CD4-positive, alpha-beta T cell (primary cell): ENCODE data around the gene INPP5B. TPM values are rescaled to one million over a fixed set of nuclear protein-coding genes. Genes with fewer than 3 reads are reported as not detected.

ENCODE experiments used
- ATAC-seq: fragments of 200-7000 bp; cut with Tn5 transposase; one replicate; pipeline ENCODE4 v1.10.0; 2022; ENCODE audit warnings: mild to moderate bottlenecking; ENCODE audit not compliant: poor library complexity
- CTCF ChIA-PET: fragments of 350-600 bp; sonication (Branson Sonifier 250); formaldehyde crosslinking; loops from one replicate; lab custom pipeline; 2021; ENCODE audit warnings: antibody characterized with exemption, inconsistent platforms; lab: Charles Lee
- POLR2A ChIA-PET: fragments of 350-600 bp; sonication (Branson Sonifier 250); formaldehyde crosslinking; loops from one replicate; lab custom pipeline; 2021; ENCODE audit warnings: antibody characterized with exemption, inconsistent platforms; lab: Charles Lee
- DNase-seq, 14 experiments: peaks; one replicate each; pipeline ENCODE4 v3.0.0-alpha.2; 2013 to 2020; ENCODE audit warnings: mixed read lengths in 2 of 14
- H3K27ac ChIP-seq, 2 donors: one replicate each; pipeline versions ENCODE4 v1.5.1 to v1.7.0; 2013; ENCODE audit warnings: low read length in 2 of 2, low read depth in 1 of 2, mild to moderate bottlenecking in 1 of 2
- H3K27me3 ChIP-seq, 2 experiments: 1 replicate in 1 of 2; 2 replicates in 1 of 2; pipeline versions ENCODE4 v1.6.1 to v1.7.0; 2013; ENCODE audit warnings: low read length in 2 of 2, control low read depth in 1 of 2, mild to moderate bottlenecking in 1 of 2, moderate library complexity in 1 of 2; ENCODE audit not compliant: insufficient read depth in 2 of 2, control insufficient read depth in 1 of 2
- H3K36me3 ChIP-seq: one replicate; pipeline ENCODE4 v1.6.1; 2013; ENCODE audit warnings: low read length, control low read depth; ENCODE audit not compliant: insufficient read depth
- H3K4me1 ChIP-seq: one replicate; pipeline ENCODE4 v1.6.1; 2013; ENCODE audit warnings: low read length, control low read depth; ENCODE audit not compliant: insufficient read depth
- H3K4me3 ChIP-seq: one replicate; pipeline ENCODE4 v1.5.1; 2013; ENCODE audit warnings: mild to moderate bottlenecking, low read length, moderate library complexity
- H3K9me3 ChIP-seq, 2 experiments: 1 replicate in 1 of 2; 2 replicates in 1 of 2; pipeline versions ENCODE4 v1.6.1 to v1.7.0; 2013; ENCODE audit warnings: low read length in 2 of 2, mild to moderate bottlenecking in 2 of 2, control low read depth in 1 of 2, moderate library complexity in 1 of 2; ENCODE audit not compliant: control insufficient read depth in 1 of 2, insufficient read depth in 1 of 2
- H3K27ac Mint-ChIP-seq: one replicate; pipeline ENCODE4 v1.8.0; 2020; ENCODE audit warnings: mixed read lengths
- H3K27me3 Mint-ChIP-seq: one replicate; pipeline ENCODE4 v1.8.0; 2021; ENCODE audit warnings: mixed read lengths
- H3K36me3 Mint-ChIP-seq: one replicate; pipeline ENCODE4 v1.8.0; 2021; ENCODE audit warnings: low read depth, mixed read lengths
- H3K4me1 Mint-ChIP-seq: one replicate; pipeline ENCODE4 v1.8.0; 2021; ENCODE audit warnings: low read depth, mixed read lengths
- H3K4me3 Mint-ChIP-seq: one replicate; pipeline ENCODE4 v1.8.0; 2020; ENCODE audit warnings: mild to moderate bottlenecking, mixed read lengths
- H3K9me3 Mint-ChIP-seq: one replicate; pipeline ENCODE4 v1.8.0; 2020; ENCODE audit warnings: mixed read lengths
- intact Hi-C, 2 experiments: fragments of 100-400 bp; cut with DNase I in 1 of 2; cut with micrococcal nuclease in 1 of 2; formaldehyde crosslinking; loops; one replicate each; pipeline versions ENCODE4 v1.15.1 to v1.9.0; 2023 to 2025; cut with DNase I, micrococcal nuclease
- total RNA-seq, 174 experiments: library from RNA in 2 of 174; stranded (reverse) in 2 of 174; gene quantifications; one replicate each; pipeline ENCODE4 v1.2.3 and lab custom pipeline; 2021 to 2026
- TF ChIP-seq, protein P1 (sequence below): fragments of 200-600 bp; IDR thresholded peaks from one replicate; pipeline ENCODE4 v1.8.0; 2022; ENCODE audit warnings: antibody characterized with exemption, mild to moderate bottlenecking

Gene INPP5B
- total RNA-seq, 2 experiments from 2014 or later: 11.7 to 12.7 TPM

DNA sequence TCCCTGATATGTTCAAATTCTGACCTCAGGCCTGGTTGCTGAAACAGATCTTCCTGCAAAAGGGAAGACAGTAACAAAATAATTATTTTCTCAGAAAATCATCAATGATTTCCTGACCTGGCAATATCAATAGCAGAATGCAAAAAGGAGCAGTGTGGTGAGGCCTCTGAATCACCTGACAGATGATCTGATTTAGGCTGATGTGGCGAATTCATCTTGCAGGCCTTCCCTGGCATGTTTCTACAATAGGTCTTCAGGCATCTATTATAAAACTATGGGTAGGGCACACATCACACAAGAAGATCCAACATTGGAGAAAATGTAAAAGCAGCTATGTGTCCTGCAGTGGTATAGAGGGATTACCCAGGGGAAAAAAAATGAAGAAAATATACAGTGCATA, 80.4 kb downstream of the INPP5B start:
- Histone ChIP-seq H3K27ac (no peak overlapping the region), H3K9me3 (no peaks in the 10 kb centered on the region), H3K36me3 (peaks cover 45% of the 10 kb centered on the region), H3K4me3 (no peak overlapping the region), H3K4me1 (no peaks in the 10 kb centered on the region), H3K27me3 (no peaks in the 10 kb centered on the region)
- Mint-ChIP-seq H3K4me3 (no peak overlapping the region), H3K27ac (no peak overlapping the region), H3K27me3 (no peaks in the 10 kb centered on the region), H3K36me3 (peaks cover 63% of the 10 kb centered on the region), H3K9me3 (no peaks in the 10 kb centered on the region), H3K4me1 (no peaks in the 10 kb centered on the region)
- intact Hi-C loops: no loop called here
- CTCF ChIA-PET: no interaction called here
- ATAC-seq (no peak), DNase-seq (no peak)
- POLR2A ChIA-PET: no interaction called here
- TF ChIP-seq, protein P1, sequence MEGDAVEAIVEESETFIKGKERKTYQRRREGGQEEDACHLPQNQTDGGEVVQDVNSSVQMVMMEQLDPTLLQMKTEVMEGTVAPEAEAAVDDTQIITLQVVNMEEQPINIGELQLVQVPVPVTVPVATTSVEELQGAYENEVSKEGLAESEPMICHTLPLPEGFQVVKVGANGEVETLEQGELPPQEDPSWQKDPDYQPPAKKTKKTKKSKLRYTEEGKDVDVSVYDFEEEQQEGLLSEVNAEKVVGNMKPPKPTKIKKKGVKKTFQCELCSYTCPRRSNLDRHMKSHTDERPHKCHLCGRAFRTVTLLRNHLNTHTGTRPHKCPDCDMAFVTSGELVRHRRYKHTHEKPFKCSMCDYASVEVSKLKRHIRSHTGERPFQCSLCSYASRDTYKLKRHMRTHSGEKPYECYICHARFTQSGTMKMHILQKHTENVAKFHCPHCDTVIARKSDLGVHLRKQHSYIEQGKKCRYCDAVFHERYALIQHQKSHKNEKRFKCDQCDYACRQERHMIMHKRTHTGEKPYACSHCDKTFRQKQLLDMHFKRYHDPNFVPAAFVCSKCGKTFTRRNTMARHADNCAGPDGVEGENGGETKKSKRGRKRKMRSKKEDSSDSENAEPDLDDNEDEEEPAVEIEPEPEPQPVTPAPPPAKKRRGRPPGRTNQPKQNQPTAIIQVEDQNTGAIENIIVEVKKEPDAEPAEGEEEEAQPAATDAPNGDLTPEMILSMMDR: no peak

DNA sequence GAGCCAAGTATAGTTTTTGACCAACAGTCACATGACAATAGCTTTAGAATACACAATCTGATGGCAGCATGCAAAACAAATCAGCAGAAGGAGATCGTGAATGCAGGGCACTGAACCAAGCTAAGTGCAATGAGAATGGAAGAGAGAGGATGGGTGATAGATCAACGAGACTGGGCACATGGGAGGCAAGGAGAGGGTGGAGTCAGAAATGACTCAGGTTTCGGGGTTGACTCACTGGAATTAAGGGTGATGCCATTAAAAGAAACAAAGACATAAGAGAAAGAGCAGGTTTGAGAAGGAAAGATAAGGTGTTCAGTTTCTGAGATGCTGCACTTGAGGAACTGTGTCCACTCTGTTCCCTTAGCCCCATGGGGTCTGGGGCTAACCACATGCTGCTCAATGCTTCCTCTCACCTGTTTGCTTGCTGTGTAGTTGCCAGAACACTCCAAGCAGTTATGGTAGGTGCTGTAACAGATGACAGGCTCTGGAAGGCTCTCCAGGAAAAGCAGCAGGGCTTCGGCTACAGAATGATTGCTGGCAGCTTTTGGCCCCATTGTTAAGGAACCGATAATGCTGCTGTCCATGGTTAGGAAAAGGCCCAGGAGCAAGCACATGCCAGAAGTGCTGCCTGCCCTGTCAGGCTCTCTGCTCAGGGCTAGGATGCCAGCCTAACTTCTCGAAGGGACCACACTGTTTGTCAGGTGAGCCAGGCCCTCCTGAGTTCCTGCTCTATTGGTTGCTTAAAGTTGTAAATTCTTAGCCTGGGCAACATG, 81.3 kb downstream of the INPP5B start:
- ATAC-seq (no peak), DNase-seq (no peak)
- Histone ChIP-seq H3K27me3 (no peaks in the 10 kb centered on the region), H3K9me3 (no peaks in the 10 kb centered on the region), H3K36me3 (peaks cover 43% of the 10 kb centered on the region), H3K4me3 (no peak overlapping the region), H3K4me1 (peaks cover under 1% of the 10 kb centered on the region), H3K27ac (no peak overlapping the region)
- Mint-ChIP-seq H3K4me1 (no peaks in the 10 kb centered on the region), H3K27ac (no peak overlapping the region), H3K4me3 (no peak overlapping the region), H3K36me3 (peaks cover 61% of the 10 kb centered on the region), H3K27me3 (no peaks in the 10 kb centered on the region), H3K9me3 (no peaks in the 10 kb centered on the region)
- CTCF ChIA-PET: no interaction called here
- POLR2A ChIA-PET: no interaction called here
- intact Hi-C loops: no loop called here
- TF ChIP-seq, protein P1: no peak

DNA sequence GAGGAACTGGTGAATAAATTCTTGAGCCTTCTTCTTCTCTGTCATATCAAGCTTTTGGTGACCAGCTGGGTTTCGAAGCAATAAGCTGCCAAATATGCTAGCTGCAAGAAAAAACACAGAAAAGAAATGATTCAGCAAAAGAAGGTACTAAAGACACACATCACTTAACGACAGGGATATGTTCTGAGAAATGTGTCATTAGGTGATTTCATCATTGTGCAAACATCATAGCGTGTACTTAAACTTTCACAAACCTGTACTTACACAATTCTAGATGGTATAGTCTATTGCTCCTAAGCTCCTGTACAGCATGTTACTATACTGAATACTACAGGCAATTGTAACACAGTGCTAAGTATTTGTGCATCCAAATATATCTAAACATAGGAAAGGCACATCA, 84.5 kb downstream of the INPP5B start:
- Mint-ChIP-seq H3K27me3 (no peaks in the 10 kb centered on the region), H3K4me1 (peaks cover 26% of the 10 kb centered on the region), H3K4me3 (peak overlapping the region; percentile 82), H3K9me3 (no peaks in the 10 kb centered on the region), H3K27ac (no peak overlapping the region), H3K36me3 (peaks cover 60% of the 10 kb centered on the region)
- Histone ChIP-seq H3K27me3 (no peaks in the 10 kb centered on the region), H3K4me3 (no peak overlapping the region), H3K27ac (no peak overlapping the region), H3K9me3 (no peaks in the 10 kb centered on the region), H3K4me1 (peaks cover 13% of the 10 kb centered on the region), H3K36me3 (peaks cover 23% of the 10 kb centered on the region)
- ChIA-PET CTCF (no interaction called here), POLR2A (no interaction called here)
- ATAC-seq (no peak), DNase-seq (no peak)
- intact Hi-C loops: loop anchor here in 1 of 2 experiments (2.0 to 5.0 kb wide), 3 partner anchors 150 to 1775 kb away; partner anchors contain the start of genes ADPRS, DNALI1 and UTP11
- TF ChIP-seq, protein P1: no peak
